ENCODE data around the gene SHOC2. TPM values are rescaled to one million over a fixed set of nuclear protein-coding genes. Genes with fewer than 3 reads are reported as not detected.

The SHOC2 gene
- total RNA-seq, 1 donor from 2014 or later: 30.1 TPM

DNA sequence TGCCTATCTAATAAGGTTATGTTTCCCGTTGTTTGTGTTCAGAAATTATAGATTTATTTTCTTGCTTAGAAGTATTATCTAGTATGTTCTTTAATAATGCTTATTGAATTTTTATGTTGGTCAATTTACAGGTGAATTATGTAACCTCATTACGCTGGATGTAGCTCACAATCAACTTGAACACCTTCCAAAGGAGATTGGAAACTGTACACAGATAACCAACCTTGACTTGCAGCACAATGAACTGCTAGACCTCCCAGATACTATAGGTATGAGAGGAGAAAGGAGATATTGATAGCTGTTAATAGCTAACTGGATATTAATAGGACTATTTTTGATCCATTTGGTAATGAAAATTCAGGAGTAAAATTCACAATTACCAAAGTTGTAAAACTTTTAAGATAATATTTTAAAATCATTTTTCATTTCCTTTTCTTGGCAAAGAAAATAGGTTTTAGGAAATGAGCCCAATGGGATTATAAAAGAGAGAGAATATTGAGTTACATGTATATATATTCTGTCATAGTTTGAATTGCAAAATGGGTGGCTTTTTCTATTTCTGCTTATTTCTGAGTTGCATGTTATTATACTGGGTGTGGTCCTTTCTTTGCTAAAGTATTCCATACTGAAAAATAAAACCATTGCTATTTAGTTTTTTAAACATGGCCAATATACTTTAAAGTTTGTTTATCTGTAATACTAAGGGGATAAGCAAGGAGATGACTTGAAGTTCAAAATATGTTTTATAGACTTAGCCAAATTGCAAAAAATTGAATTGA is 66.3 kb downstream of the SHOC2 start:
- H3K4me3 Mint-ChIP-seq: no peak overlapping the region
- H3K4me1 Mint-ChIP-seq: peaks cover 1% of the 10 kb centered on the region
- no peaks in the 10 kb centered on the region for H3K27me3 Mint-ChIP-seq (ENCODE audit: low read depth)
- H3K36me3 Mint-ChIP-seq (ENCODE audit: low read depth): peaks cover 21% of the 10 kb centered on the region
- TF ChIP-seq, protein P1, sequence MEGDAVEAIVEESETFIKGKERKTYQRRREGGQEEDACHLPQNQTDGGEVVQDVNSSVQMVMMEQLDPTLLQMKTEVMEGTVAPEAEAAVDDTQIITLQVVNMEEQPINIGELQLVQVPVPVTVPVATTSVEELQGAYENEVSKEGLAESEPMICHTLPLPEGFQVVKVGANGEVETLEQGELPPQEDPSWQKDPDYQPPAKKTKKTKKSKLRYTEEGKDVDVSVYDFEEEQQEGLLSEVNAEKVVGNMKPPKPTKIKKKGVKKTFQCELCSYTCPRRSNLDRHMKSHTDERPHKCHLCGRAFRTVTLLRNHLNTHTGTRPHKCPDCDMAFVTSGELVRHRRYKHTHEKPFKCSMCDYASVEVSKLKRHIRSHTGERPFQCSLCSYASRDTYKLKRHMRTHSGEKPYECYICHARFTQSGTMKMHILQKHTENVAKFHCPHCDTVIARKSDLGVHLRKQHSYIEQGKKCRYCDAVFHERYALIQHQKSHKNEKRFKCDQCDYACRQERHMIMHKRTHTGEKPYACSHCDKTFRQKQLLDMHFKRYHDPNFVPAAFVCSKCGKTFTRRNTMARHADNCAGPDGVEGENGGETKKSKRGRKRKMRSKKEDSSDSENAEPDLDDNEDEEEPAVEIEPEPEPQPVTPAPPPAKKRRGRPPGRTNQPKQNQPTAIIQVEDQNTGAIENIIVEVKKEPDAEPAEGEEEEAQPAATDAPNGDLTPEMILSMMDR (conservative IDR thresholded peaks at IDR 0.05): no peak
- H3K27ac Mint-ChIP-seq (ENCODE audit: unreplicated experiment): no peak overlapping the region
- peaks cover 5% of the 10 kb centered on the region for H3K9me3 Mint-ChIP-seq
- DNase-seq (ENCODE audit: low read depth, low spot score): no peak

DNA sequence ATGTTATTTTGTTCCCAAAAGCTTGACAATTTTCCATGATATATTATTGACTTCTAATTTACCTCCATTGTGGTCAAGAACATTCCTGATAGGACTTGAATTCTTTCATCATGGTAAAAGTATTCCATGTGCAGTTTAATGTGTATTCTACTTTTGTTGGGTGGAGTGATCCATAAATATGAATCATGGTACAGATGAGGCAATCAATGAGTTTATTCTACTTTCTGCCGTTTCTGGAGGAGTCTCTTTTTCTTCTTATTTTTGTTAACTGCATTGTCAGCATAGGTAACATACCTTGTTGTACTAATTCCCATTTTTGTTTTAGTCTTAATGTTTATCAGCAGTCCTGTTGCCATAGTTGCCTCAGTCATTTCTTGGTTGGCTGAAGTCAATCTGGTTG is 69.6 kb downstream of the SHOC2 start:
- Mint-ChIP-seq H3K4me3 (no peak overlapping the region), H3K27me3 (ENCODE audit: low read depth) (no peaks in the 10 kb centered on the region), H3K27ac (ENCODE audit: unreplicated experiment) (no peak overlapping the region), H3K36me3 (ENCODE audit: low read depth) (peaks cover 20% of the 10 kb centered on the region), H3K4me1 (peaks cover 19% of the 10 kb centered on the region), H3K9me3 (peaks cover 4% of the 10 kb centered on the region)
- TF ChIP-seq, protein P1 (conservative IDR thresholded peaks at IDR 0.05): no peak
- no peak for DNase-seq (ENCODE audit: low read depth, low spot score)

DNA sequence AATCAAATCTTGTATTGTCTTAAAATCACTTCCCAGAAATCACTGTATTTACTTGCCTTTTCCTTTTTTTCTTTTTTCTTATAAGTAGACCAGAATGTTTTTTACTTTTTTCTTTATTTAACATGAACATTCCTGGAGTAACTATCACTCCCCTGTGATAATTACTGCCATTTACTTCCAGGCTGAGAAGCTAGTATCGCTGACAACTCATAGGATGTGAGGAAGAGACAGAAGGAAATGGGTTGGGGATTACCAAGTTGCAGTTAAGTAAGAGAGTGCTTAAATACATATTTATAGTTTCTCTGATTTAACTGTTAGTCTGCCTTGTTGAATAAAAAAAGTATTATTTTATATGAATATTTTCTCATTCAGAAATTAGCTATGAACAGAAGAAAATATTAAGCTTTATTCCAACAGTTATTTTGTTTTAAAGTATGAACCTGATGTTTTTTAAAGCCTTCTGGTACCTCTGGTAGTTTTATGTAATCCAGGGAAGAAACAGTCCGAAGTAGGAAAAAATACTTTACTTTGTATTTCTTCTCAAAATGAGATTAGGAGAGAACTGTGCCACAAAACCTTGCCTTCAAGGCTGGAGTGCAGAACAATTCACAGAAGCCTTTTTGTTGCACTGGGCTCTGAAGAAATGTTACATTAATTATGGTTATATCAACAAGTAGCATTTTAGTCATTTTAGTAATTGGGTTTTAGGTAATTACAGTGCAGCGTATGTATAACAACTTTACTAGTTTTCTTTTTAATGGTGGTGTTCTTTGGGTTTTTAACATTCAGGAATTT is 72.8 kb downstream of the SHOC2 start:
- Mint-ChIP-seq H3K36me3 (ENCODE audit: low read depth) (peaks cover 19% of the 10 kb centered on the region), H3K4me3 (no peak overlapping the region), H3K4me1 (peaks cover 19% of the 10 kb centered on the region), H3K9me3 (peaks cover 4% of the 10 kb centered on the region), H3K27me3 (ENCODE audit: low read depth) (no peaks in the 10 kb centered on the region), H3K27ac (ENCODE audit: unreplicated experiment) (no peak overlapping the region)
- DNase-seq (ENCODE audit: low read depth, low spot score): no peak
- TF ChIP-seq, protein P1 (conservative IDR thresholded peaks at IDR 0.05): no peak

- Mint-ChIP-seq H3K27ac (ENCODE audit: unreplicated experiment) (no peak overlapping the region), H3K4me3 (no peak overlapping the region), H3K27me3 (ENCODE audit: low read depth) (no peaks in the 10 kb centered on the region), H3K36me3 (ENCODE audit: low read depth) (peaks cover 19% of the 10 kb centered on the region), H3K9me3 (peaks cover 4% of the 10 kb centered on the region), H3K4me1 (peaks cover 19% of the 10 kb centered on the region)
- DNase-seq (ENCODE audit: low read depth, low spot score): no peak
- TF ChIP-seq, protein P1 (conservative IDR thresholded peaks at IDR 0.05): no peak
Observed at GRCh38 chr10:110993024-110993693, 73.8 kb downstream of the SHOC2 start.

- Mint-ChIP-seq H3K36me3 (ENCODE audit: low read depth) (peaks cover 14% of the 10 kb centered on the region), H3K4me3 (no peak overlapping the region), H3K4me1 (peaks cover 19% of the 10 kb centered on the region)
Observed at GRCh38 chr10:110994406-110995086, 75.1 kb downstream of the SHOC2 start.

More at GRCh38 chr10:110994406-110995086, 75.1 kb downstream of the SHOC2 start:
- DNase-seq (ENCODE audit: low read depth, low spot score): no peak
- Mint-ChIP-seq H3K27me3 (ENCODE audit: low read depth) (no peaks in the 10 kb centered on the region), H3K27ac (ENCODE audit: unreplicated experiment) (no peak overlapping the region), H3K9me3 (no peaks in the 10 kb centered on the region)
- TF ChIP-seq, protein P1 (conservative IDR thresholded peaks at IDR 0.05): no peak

Measured in neural crest cell (in vitro differentiated cells).